Measurements from ENCODE around the gene CRYBA2. TPM values are rescaled to one million over a fixed set of nuclear protein-coding genes. Genes with fewer than 3 reads are reported as not detected.

Gene CRYBA2
- total RNA-seq, 1 donor from 2014 or later, result not detected

GRCh38 chr2:219010873-219011272, 17.7 kb upstream of the CRYBA2 start:
- no peak overlapping the region for H2AFZ ChIP-seq (replicated peaks)
- peaks cover 86% of the 10 kb centered on the region for H3K27me3 ChIP-seq
- no peaks in the 10 kb centered on the region for H3F3A ChIP-seq (ENCODE audit: low read depth)
- no peaks in the 10 kb centered on the region for H4K20me1 ChIP-seq (ENCODE audit: low read depth)
- H3K27ac ChIP-seq, result no peak overlapping the region
- H3K9me3 Mint-ChIP-seq, result no peaks in the 10 kb centered on the region
- no peak overlapping the region for H3K4me3 ChIP-seq
- H3K4me2 ChIP-seq, result no peak overlapping the region
- peaks cover 38% of the 10 kb centered on the region for H3K27me3 Mint-ChIP-seq (ENCODE audit: insufficient read depth, low read depth)
- no peaks in the 10 kb centered on the region for H3K4me1 ChIP-seq
- H3K9me3 ChIP-seq (ENCODE audit: low read depth), result no peaks in the 10 kb centered on the region
- H3K9ac ChIP-seq, result no peak overlapping the region
- H3K36me3 ChIP-seq, result no peaks in the 10 kb centered on the region
- H3K36me3 Mint-ChIP-seq, result no peaks in the 10 kb centered on the region
- DNase-seq (ENCODE audit: low spot score), result no peak
- no peak overlapping the region for H3K27ac Mint-ChIP-seq
- H3K4me3 Mint-ChIP-seq, result no peak overlapping the region
- TF ChIP-seq EZH2phosphoT487 (IDR thresholded peaks at IDR 0.05) (no peak), EZH2 (IDR thresholded peaks at IDR 0.05) (no peak)
- TF ChIP-seq, protein P1, sequence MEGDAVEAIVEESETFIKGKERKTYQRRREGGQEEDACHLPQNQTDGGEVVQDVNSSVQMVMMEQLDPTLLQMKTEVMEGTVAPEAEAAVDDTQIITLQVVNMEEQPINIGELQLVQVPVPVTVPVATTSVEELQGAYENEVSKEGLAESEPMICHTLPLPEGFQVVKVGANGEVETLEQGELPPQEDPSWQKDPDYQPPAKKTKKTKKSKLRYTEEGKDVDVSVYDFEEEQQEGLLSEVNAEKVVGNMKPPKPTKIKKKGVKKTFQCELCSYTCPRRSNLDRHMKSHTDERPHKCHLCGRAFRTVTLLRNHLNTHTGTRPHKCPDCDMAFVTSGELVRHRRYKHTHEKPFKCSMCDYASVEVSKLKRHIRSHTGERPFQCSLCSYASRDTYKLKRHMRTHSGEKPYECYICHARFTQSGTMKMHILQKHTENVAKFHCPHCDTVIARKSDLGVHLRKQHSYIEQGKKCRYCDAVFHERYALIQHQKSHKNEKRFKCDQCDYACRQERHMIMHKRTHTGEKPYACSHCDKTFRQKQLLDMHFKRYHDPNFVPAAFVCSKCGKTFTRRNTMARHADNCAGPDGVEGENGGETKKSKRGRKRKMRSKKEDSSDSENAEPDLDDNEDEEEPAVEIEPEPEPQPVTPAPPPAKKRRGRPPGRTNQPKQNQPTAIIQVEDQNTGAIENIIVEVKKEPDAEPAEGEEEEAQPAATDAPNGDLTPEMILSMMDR (IDR thresholded peaks at IDR 0.05), result no peak
- no peaks in the 10 kb centered on the region for H3K4me1 Mint-ChIP-seq
- H3K79me2 ChIP-seq (ENCODE audit: low read depth), result no peaks in the 10 kb centered on the region

DNA sequence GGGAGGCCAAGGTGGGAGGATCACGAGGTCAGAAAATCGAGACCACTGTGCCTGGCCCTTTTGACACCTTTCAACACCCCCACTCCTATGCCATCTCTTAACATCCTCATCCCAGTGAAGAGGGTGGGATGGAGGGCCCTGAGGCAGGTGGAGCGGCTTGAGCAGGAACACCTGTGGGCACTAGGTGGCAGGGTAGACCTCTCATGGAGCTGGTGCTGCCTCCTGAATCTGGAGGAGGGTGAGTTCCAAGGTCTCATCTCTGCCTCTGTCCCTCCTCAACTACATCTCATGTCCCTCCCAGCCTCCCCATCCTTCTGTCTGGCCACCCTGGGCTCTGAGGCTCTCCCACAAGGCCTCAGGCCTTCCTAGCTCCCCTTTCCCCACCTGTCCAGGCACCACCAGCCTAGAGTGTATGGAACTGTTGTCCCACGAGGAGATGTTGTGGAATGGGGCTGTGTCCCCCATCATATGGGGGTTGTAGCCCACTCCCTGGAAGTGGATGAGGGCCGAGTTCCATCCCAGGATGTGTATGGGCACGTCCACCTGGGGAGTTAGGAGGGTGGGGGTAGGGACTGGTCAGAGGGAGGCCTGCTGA, 17.0 kb upstream of the CRYBA2 start:
- peaks cover 40% of the 10 kb centered on the region for H3K27me3 Mint-ChIP-seq (ENCODE audit: insufficient read depth, low read depth)
- no peaks in the 10 kb centered on the region for H3K79me2 ChIP-seq (ENCODE audit: low read depth)
- no peaks in the 10 kb centered on the region for H3K36me3 ChIP-seq
- H4K20me1 ChIP-seq (ENCODE audit: low read depth), result no peaks in the 10 kb centered on the region
- no peaks in the 10 kb centered on the region for H3K4me1 ChIP-seq
- peaks cover 87% of the 10 kb centered on the region for H3K27me3 ChIP-seq
- no peak overlapping the region for H3K27ac Mint-ChIP-seq
- H3K9me3 Mint-ChIP-seq, result no peaks in the 10 kb centered on the region
- H3K4me1 Mint-ChIP-seq, result no peaks in the 10 kb centered on the region
- no peaks in the 10 kb centered on the region for H3F3A ChIP-seq (ENCODE audit: low read depth)
- no peaks in the 10 kb centered on the region for H3K9me3 ChIP-seq (ENCODE audit: low read depth)
- H3K4me2 ChIP-seq, result no peak overlapping the region
- no peak overlapping the region for H3K9ac ChIP-seq
- no peak overlapping the region for H3K27ac ChIP-seq
- no peak overlapping the region for H3K4me3 ChIP-seq
- no peak overlapping the region for H3K4me3 Mint-ChIP-seq
- no peak for TF ChIP-seq EZH2 (IDR thresholded peaks at IDR 0.05)
- TF ChIP-seq, protein P1 (IDR thresholded peaks at IDR 0.05), result peak; percentile 52
- H2AFZ ChIP-seq (replicated peaks), result no peak overlapping the region
- no peaks in the 10 kb centered on the region for H3K36me3 Mint-ChIP-seq
- DNase-seq (ENCODE audit: low spot score), result peak; percentile 52

DNA sequence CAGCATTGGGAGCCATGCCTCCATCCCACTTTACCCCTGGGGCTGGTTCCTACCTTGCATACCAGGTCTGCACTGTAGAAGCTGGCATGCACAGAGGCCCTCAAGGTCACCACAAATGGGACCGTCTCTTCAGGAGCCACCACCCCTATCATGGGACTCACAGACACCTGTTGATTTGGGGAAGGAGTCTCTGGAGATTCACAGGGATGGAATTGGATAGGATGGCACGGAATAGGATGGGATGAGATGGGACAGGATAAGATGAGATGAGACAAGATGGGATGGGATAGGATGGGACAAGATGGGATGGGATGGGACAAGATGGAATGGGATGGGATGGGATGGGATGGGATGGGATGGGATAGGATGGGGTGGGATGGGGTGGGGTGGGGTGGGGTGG, 16.1 kb upstream of the CRYBA2 start:
- no peak for TF ChIP-seq EZH2phosphoT487 (IDR thresholded peaks at IDR 0.05)
- TF ChIP-seq, protein P1 (IDR thresholded peaks at IDR 0.05), result no peak
- no peak for TF ChIP-seq EZH2 (IDR thresholded peaks at IDR 0.05)
- Histone ChIP-seq H3K36me3 (no peaks in the 10 kb centered on the region), H2AFZ (replicated peaks) (no peak overlapping the region), H3K27ac (no peak overlapping the region), H3F3A (ENCODE audit: low read depth) (no peaks in the 10 kb centered on the region), H3K4me1 (no peaks in the 10 kb centered on the region), H3K4me2 (no peak overlapping the region), H4K20me1 (ENCODE audit: low read depth) (no peaks in the 10 kb centered on the region), H3K9me3 (ENCODE audit: low read depth) (no peaks in the 10 kb centered on the region), H3K27me3 (peaks cover 87% of the 10 kb centered on the region), H3K79me2 (ENCODE audit: low read depth) (no peaks in the 10 kb centered on the region), H3K9ac (no peak overlapping the region), H3K4me3 (no peak overlapping the region)
- Mint-ChIP-seq H3K27ac (no peak overlapping the region), H3K27me3 (ENCODE audit: insufficient read depth, low read depth) (peaks cover 41% of the 10 kb centered on the region), H3K4me1 (no peaks in the 10 kb centered on the region), H3K4me3 (no peak overlapping the region), H3K36me3 (no peaks in the 10 kb centered on the region), H3K9me3 (no peaks in the 10 kb centered on the region)
- DNase-seq (ENCODE audit: low spot score), result no peak

Measured in neural progenitor cell (in vitro differentiated cells).